NCI-H1092 treated with DMSO at 0.1 percent for 48 hours (cell line): ENCODE results near the gene PDLIM7.
"Not testable (repeated sequence)": the region's sequence is repeated elsewhere in the genome, so short reads cannot be mapped to it uniquely, and the experiment has no call there.

Experiments used
- DNase-seq: peaks from one replicate; lab custom pipeline; 2025; lab: John Stamatoyannopoulos, UW

PDLIM7 gene

DNA sequence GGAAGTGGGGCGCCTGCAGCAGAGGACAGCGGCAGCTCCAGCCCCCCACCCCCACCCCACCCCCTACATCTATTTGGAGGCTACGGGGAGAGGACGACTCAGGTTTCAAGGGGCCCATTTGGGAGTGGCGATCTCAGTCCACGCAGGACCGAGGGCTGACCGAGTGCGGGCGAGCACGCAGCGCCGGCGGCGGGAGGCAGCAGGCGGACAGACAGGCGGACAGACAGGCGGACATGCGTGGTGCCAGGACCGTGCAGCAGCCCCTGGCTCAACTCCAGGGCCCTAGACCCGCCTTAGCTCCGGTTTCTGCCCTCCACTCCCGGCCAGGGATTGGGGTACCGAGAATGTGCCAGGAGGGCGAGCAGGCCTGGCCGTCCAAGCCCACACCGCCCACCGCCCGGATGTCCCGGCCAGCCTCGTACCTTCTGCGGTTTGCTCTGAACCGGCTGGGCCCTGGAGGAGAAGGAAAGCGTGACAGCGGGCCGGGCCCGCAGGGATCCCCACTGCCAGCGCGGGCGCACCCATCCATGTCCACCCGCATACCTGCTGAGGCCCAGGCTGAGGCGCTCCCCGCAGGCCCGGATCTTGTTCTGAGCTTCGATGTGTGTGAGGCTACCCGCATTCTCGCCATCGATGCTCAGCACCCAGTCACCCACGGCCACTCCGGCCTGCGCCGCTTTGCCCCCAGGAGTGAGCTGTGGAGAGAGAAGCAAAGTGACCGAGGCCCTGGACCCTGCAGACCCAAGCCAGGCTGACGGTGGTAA, 5.2 kb downstream of the PDLIM7 start:
- no peak for DNase-seq

DNA sequence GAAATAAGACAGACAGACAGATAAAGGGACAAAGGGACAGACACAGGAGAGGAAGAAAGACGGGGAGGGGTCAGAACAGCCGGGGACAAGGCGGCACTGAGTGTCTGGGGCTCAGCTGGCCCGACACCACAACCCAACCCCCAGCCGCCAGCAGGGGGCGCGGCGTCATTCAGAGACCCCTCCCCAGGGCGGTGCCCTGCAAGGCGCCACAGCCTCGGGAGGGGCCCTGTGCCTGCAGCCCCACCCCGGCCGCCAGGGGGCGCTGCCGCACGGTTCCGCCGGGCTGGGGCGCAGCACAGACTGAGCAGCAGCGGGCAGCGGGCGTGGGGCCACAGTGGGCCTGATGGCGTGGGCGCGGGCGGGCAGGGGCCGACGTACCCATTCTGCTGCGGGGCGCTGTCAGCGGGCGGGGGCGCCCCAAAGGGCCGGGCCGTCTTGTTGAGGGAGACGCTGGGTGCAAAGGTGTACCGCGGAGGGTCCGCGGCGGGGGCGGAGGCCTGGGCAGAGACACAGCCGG, 5.9 kb downstream of the PDLIM7 start:
- DNase-seq: no peak

DNA sequence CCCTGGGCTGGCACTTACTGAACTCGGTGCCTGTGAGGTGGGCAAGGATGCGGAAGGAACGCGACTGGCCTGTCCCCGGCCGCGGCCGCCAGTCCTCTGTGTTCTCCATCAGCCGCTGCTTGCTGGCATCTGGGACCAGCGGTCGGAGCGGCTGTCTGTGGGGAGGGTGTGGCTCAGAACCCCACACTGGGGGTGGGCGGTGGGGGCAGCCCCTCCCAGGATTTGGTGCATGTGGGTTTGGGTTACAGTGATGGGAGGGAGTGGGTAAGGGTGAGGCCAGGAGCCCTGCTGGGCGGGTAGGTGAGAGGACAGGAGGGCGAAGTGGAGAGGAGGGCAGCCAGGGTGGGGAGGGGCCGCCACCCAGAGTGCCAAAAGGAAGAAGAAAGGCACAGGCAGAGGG, 6.4 kb downstream of the PDLIM7 start:
- no peak for DNase-seq

DNA sequence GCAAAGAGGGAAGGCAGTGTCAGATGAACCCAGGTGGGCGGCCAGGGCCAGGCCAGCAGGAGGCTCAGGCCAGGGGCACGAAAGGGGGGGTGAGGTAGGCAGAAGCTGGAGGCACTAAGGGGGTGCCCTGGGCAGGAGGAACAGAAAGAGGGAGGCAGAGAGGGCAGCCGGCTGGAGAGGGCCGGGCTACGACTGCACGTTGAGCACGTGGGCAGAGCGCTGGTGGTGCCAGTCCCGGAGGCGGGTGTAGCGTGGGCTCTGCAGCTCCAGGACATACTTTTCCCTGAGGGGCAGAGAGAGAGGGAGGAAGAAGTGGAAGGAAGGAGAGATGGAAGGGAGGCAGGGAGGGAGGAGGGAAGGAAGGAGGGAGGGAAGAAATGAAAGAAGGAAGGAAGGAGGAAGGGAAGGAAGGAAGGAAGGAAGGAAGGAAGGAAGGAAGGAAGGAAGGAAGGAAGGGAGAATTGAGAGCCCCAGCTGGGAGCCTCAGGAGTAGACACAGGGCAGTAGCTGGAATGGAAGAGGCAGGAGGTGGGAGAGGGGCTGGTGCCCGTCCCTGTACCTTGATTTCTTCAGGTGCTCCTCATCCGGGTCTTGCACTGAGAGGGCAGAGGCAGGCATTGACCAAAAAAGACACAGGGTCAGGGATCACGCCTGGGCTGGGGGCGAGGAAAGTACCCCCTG, 7.0 kb downstream of the PDLIM7 start:
- no peak for DNase-seq

GRCh38 chr5:177489119-177489716, 8.2 kb downstream of the PDLIM7 start:
- no peak for DNase-seq

GRCh38 chr5:177487975-177488374, 9.4 kb downstream of the PDLIM7 start:
- DNase-seq: peak; percentile 10

DNA sequence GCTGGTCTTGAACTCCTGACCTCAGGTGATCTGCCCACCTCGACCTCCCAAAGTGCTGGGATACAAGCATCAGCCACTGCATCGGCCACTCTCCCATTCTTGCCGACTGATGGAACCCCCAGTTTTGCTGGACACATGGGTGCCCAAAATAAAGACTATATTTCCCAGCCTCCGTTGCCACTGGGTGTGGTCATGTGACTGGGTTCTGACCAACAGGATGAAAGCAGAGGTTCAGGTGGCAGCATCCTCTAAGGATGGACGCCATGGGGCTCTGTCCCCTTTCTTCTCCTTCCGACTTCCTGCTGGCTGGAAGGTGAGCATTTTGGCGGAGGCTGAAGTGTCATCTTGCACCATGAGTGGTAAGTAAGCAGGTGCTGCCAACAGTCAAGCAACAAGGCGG, 10.3 kb downstream of the PDLIM7 start:
- no peak for DNase-seq

DNA sequence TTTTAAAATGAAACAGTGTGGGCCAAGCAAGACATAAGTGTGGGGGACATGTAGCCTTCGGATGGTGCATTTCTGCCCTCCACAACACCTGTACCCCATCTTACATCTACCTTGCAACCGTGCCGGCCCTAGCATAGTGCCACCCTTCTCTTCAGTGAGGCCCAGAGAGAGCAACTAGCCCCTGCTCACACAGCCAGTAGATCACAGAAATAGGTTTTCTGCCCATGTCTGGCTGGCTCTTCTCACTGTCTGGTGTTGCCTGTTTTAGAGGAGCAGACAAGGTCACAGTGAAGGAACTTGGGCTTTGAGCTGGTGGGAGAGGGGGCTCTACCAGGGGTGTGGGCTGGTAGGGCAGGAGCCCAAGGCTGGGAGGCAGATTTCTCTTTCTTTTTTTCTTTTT, 11.1 kb downstream of the PDLIM7 start:
- no peak for DNase-seq

DNA sequence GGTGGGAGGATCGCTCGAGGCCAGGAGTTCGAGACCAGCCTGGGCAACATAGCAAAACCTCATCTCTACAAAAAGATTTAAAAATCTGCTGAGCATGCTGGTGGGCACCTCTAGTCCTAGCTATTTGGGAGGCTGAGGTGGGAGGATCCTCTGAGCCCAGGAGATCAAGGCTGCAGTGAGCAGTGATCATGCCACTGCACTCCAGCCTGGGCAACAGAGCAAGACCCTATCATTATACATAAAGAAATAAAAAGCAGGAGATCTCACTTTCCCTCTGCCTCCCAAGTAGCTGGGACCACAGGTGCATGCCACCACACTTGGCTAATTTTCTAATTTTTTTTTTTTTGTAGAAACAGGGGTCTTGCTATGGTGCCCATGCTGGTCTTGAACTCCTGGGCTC, 11.7 kb downstream of the PDLIM7 start:
- not testable (repeated sequence) for DNase-seq

- no peak for DNase-seq
Observed at GRCh38 chr5:177484902-177485549, 12.4 kb downstream of the PDLIM7 start.

- no peak for DNase-seq
Observed at GRCh38 chr5:177483994-177484901, 13.2 kb downstream of the PDLIM7 start.

DNA sequence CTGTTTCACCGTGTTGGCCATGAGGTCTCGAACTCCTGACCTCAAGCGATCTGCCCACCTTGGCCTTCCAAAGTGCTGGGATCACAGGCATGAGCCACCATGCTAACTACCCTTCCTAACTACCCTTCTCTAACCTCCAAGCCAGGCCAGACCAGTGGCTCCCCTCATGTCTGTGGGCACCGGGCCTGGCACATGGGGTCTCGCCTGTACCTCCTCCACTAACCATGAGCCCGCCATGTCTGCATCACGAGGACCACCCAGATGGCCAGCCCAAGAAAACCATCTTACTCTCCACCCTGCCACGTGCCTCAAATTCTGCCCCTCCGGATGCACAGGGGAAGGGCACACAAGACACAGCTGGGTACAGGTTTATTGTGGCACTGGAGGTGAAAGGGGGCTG, 14.4 kb downstream of the PDLIM7 start:
- no peak for DNase-seq

GRCh38 chr5:177482359-177482795, 15.0 kb downstream of the PDLIM7 start:
- no peak for DNase-seq

DNA sequence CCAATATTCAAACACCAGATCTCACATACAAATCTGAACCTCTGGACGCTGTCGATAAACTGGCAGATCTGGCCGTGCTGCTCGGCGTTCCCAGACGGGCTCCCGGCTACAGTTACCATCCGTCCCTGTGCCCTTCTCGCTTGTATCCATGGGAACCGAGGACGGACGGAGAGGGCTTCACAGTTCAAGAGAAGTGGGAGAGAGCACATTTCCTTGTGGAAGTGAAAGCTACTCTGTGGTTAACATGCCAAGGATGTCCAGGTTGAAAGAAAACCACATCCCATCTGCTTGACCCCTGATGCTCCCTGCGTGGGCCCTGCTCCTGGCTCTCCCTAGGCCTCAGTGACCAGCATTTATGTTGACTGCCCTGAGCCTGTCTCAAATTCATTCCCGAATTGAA, 17.6 kb downstream of the PDLIM7 start:
- DNase-seq: no peak

- peak; percentile 60 for DNase-seq
Observed at GRCh38 chr5:177478711-177479646, 18.4 kb downstream of the PDLIM7 start.

- DNase-seq: no peak
Observed at GRCh38 chr5:177477701-177478477, 19.5 kb downstream of the PDLIM7 start.

GRCh38 chr5:177476531-177477233, 20.7 kb downstream of the PDLIM7 start:
- no peak for DNase-seq

DNA sequence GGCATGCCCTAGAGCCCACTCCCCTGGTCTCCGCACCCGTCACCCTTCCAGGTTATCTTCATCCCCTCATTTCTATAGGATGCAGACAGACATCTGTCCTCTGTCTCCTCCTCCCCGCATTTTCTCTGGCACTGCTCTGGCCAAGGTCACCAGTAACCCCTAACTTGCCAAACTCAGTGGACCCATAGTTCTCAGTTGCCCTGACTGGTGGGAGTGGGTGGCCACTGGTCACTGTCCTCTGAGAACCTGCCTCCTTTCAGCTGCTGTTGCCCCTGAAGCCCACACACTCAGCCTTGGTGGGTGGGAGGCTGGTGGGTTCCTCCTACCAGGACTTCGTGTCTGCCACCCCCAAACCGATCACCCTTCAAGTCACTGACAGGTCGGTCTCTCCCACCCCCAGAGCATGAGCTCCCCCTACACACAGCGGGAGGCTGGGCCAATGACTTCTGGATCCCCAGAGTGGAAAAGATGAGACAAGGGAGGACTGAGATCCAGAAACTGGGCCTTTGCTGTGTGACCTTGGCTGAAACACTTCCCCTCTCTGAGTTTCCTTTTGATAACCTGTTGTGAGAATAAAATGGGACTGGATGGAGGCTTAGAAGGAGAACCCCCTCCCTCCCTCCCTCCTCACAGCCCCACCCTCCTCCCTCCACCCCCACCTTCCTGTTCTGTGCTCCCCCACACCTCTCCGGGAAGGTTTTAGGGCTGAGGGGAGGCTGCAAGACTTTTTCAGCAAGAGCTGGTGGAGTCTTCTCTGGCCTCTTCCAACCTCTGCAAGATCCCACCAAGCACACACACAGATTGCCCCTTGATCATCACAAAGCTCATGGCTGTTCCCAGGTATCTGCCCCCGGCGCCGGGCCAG, 21.6 kb downstream of the PDLIM7 start:
- no peak for DNase-seq
